Type B pancreatic cell (in vitro differentiated cells): ENCODE measurements around the gene EFR3B. TPM values are rescaled to one million over a fixed set of nuclear protein-coding genes. Genes with fewer than 3 reads are reported as not detected.

Source experiments
- DNase-seq: peaks from one replicate; pipeline ENCODE4 v3.0.0; 2021; ENCODE audit warnings: mixed read lengths; ENCODE audit not compliant: unreplicated experiment; ENCODE audit errors: extremely low spot score
- H3K27ac Mint-ChIP-seq: 2 replicates; pipeline ENCODE4 v1.8.0; 2021; ENCODE audit warnings: mild to moderate bottlenecking, mixed read lengths
- H3K27me3 Mint-ChIP-seq: 2 replicates; pipeline ENCODE4 v1.8.0; 2021; ENCODE audit warnings: mixed read lengths
- H3K36me3 Mint-ChIP-seq: 2 replicates; pipeline ENCODE4 v1.8.0; 2021; ENCODE audit warnings: mixed read lengths
- H3K4me1 Mint-ChIP-seq: one replicate; pipeline ENCODE4 v1.8.0; 2021; ENCODE audit warnings: mixed read lengths; ENCODE audit not compliant: unreplicated experiment
- H3K4me3 Mint-ChIP-seq: 2 replicates; pipeline ENCODE4 v1.8.0; 2021; ENCODE audit warnings: mild to moderate bottlenecking, mixed read lengths
- H3K9me3 Mint-ChIP-seq: 2 replicates; pipeline ENCODE4 v1.8.0; 2021; ENCODE audit warnings: mixed read lengths
- total RNA-seq: library from RNA; stranded (reverse); gene quantifications from 2 replicates; pipeline ENCODE4 v1.2.1, GENCODE V29; 2021; ENCODE audit warnings: low replicate concordance
- TF ChIP-seq, protein P1 (sequence below): fragments of 200-600 bp; sonication (generic); conservative IDR thresholded peaks from 2 replicates; pipeline ENCODE4 v1.5.0; 2021; ENCODE audit warnings: antibody characterized with exemption, mild to moderate bottlenecking

The EFR3B gene
- total RNA-seq, 1 donor from 2014 or later: 12.4 TPM

- no peaks in the 10 kb centered on the region for H3K9me3 Mint-ChIP-seq
- no peak overlapping the region for H3K27ac Mint-ChIP-seq
- H3K4me3 Mint-ChIP-seq: no peak overlapping the region
- H3K36me3 Mint-ChIP-seq: no peaks in the 10 kb centered on the region
- peaks cover 12% of the 10 kb centered on the region for H3K27me3 Mint-ChIP-seq
- TF ChIP-seq, protein P1, sequence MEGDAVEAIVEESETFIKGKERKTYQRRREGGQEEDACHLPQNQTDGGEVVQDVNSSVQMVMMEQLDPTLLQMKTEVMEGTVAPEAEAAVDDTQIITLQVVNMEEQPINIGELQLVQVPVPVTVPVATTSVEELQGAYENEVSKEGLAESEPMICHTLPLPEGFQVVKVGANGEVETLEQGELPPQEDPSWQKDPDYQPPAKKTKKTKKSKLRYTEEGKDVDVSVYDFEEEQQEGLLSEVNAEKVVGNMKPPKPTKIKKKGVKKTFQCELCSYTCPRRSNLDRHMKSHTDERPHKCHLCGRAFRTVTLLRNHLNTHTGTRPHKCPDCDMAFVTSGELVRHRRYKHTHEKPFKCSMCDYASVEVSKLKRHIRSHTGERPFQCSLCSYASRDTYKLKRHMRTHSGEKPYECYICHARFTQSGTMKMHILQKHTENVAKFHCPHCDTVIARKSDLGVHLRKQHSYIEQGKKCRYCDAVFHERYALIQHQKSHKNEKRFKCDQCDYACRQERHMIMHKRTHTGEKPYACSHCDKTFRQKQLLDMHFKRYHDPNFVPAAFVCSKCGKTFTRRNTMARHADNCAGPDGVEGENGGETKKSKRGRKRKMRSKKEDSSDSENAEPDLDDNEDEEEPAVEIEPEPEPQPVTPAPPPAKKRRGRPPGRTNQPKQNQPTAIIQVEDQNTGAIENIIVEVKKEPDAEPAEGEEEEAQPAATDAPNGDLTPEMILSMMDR: no peak
- H3K4me1 Mint-ChIP-seq: peaks cover 10% of the 10 kb centered on the region
- DNase-seq: no peak
Observed at GRCh38 chr2:25029183-25029554, 12.7 kb upstream of the EFR3B start.

DNA sequence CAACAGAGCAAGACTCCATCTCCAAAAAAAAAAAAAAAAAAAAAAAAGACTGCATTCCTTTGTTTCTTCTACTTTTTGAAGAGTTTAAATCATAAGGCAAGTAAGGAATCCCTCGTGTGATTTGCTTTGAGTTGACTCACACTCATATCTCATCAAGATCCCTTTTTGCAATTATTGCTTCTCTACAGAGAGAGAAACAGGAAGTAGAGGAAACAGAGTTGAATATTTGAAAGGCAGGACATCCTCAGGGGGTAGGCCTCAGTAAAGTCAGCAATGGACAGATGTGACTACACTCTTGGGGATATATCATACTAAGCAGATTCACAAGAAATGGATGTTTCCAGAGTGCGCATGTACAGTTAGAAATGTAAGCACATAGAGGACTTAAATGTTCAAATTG, 11.2 kb upstream of the EFR3B start:
- Mint-ChIP-seq H3K36me3 (no peaks in the 10 kb centered on the region), H3K27ac (no peak overlapping the region), H3K27me3 (peaks cover 11% of the 10 kb centered on the region), H3K4me1 (peaks cover 10% of the 10 kb centered on the region), H3K9me3 (no peaks in the 10 kb centered on the region), H3K4me3 (no peak overlapping the region)
- TF ChIP-seq, protein P1: no peak
- DNase-seq: no peak

DNA sequence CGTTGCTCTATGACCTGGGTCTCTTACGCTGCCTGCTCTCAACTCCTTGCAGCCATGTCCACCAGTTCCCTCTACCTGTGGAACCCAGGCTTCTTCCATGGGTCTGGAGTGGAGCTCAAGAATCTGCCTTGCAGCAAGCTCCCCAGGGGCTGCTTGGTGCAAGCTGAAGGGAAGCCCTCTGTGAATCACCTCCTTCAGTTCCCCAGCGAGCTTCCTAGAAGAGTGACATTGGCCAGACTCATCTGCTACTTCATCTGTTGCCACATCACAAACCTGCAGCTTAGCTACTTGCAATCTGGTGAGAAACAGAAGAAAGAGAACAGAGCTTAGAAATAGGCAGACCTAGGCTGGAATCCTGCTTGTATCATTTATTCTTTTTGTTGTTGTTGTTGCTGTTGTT, 9.8 kb upstream of the EFR3B start:
- H3K9me3 Mint-ChIP-seq: no peaks in the 10 kb centered on the region
- no peaks in the 10 kb centered on the region for H3K36me3 Mint-ChIP-seq
- TF ChIP-seq, protein P1: no peak
- no peak overlapping the region for H3K27ac Mint-ChIP-seq
- H3K4me3 Mint-ChIP-seq: no peak overlapping the region
- peaks cover 14% of the 10 kb centered on the region for H3K27me3 Mint-ChIP-seq
- peaks cover 10% of the 10 kb centered on the region for H3K4me1 Mint-ChIP-seq
- no peak for DNase-seq

DNA sequence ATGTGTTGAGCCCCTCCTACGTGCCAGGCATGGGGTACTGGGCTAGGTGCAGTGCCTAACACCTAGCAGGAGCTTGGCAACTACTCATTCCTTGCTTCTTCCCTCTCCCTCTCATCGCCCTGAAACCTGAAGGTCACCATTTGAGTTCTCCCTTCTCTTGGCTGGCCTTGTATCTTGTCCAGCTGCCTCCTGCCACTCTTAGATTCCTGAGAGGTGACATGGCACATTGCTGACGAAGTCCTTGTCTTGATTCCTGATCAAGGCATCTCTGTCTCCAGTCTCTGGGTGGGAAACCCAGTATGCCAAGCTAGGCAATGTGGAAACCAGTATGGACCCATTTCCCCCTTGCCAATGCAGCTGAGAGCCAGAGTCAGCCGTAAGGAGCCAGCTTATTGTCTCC, 9.0 kb upstream of the EFR3B start:
- H3K36me3 Mint-ChIP-seq: no peaks in the 10 kb centered on the region
- H3K9me3 Mint-ChIP-seq: no peaks in the 10 kb centered on the region
- TF ChIP-seq, protein P1: no peak
- H3K27me3 Mint-ChIP-seq: peaks cover 14% of the 10 kb centered on the region
- DNase-seq: no peak
- H3K4me3 Mint-ChIP-seq: no peak overlapping the region
- H3K4me1 Mint-ChIP-seq: peaks cover 10% of the 10 kb centered on the region
- no peak overlapping the region for H3K27ac Mint-ChIP-seq

DNA sequence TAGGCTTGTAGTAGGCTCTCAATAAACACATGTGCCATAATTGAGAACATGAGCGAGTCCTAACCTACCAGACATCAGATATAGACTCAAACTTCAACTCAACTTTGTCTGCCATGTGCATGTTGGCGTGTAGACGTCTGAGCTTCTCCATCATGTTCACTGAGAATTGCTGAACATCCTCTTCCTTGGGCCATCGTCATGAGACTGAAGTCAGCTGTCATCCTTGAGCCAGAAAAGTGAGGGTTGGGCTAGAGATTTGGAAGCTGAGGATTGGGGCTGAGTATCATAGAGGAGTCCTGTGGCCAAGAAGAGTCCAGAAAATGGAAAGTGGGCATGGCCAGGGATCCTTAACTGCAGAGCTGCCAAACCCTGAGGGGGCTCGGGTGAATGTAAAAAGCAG, 7.8 kb upstream of the EFR3B start:
- H3K4me3 Mint-ChIP-seq: no peak overlapping the region
- peaks cover 14% of the 10 kb centered on the region for H3K27me3 Mint-ChIP-seq
- TF ChIP-seq, protein P1: no peak
- H3K36me3 Mint-ChIP-seq: no peaks in the 10 kb centered on the region
- H3K4me1 Mint-ChIP-seq: peaks cover 10% of the 10 kb centered on the region
- DNase-seq: no peak
- no peaks in the 10 kb centered on the region for H3K9me3 Mint-ChIP-seq
- no peak overlapping the region for H3K27ac Mint-ChIP-seq
